IMR-90 (cell line): ENCODE data around the gene CFDP1. TPM values are rescaled to one million over a fixed set of nuclear protein-coding genes. Genes with fewer than 3 reads are reported as not detected.

ENCODE experiments used
- ATAC-seq: fragments of 200-7000 bp; cut with Tn5 transposase; 2 replicates; pipeline ENCODE4 v1.9.1; 2020; ENCODE audit warnings: low read depth, mild to moderate bottlenecking, moderate library complexity
- BruUV-seq: library from RNA; stranded (reverse); fragments of 400-500 nt; replicated peaks from 2 replicates; lab custom pipeline; 2021; lab: Mats Ljungman, UMichigan
- CTCF ChIA-PET: fragments of 300-600 bp; formaldehyde crosslinking; extraction: SDS; loops from one replicate; lab custom pipeline; 2021; ENCODE audit warnings: antibody characterized with exemption; lab: Yijun Ruan, JAX
- POLR2A ChIA-PET: fragments of 300-600 bp; sonication (Branson Sonifier 250); formaldehyde crosslinking; loops from one replicate; lab custom pipeline; 2022; ENCODE audit warnings: antibody characterized with exemption; ENCODE audit not compliant: unreplicated experiment; lab: Charles Lee
- DNase-seq: peaks from one replicate; pipeline ENCODE4 v3.0.0; 2013
- H2AFZ ChIP-seq: replicated peaks from 2 replicates; pipeline ENCODE3; 2013; ENCODE audit warnings: low read length, mild to moderate bottlenecking; ENCODE audit not compliant: poor library complexity
- H2AK5ac ChIP-seq: 2 replicates; pipeline ENCODE4 v1.6.1; 2013; ENCODE audit warnings: low read depth, low read length, inconsistent platforms
- H2AK9ac ChIP-seq: replicated peaks from 2 replicates; pipeline ENCODE3; 2013; ENCODE audit warnings: mild to moderate bottlenecking, low read depth, low read length, moderate library complexity; ENCODE audit not compliant: poor library complexity
- H2BK120ac ChIP-seq: 2 replicates; pipeline ENCODE4 v1.6.1; 2013; ENCODE audit warnings: low read depth, low read length, inconsistent platforms
- H2BK15ac ChIP-seq: 3 replicates; pipeline ENCODE4 v1.6.1; 2013; ENCODE audit warnings: low read depth, low read length, inconsistent platforms
- H2BK20ac ChIP-seq: 2 replicates; pipeline ENCODE4 v1.6.1; 2013; ENCODE audit warnings: low read depth, mild to moderate bottlenecking, inconsistent platforms, low read length, moderate library complexity
- H2BK5ac ChIP-seq: 2 replicates; pipeline ENCODE4 v1.6.1; 2013; ENCODE audit warnings: mild to moderate bottlenecking, low read depth, low read length, inconsistent platforms; ENCODE audit not compliant: poor library complexity, severe bottlenecking
- H3K14ac ChIP-seq: replicated peaks from 2 replicates; pipeline ENCODE4 v1.6.1; 2013; ENCODE audit warnings: low read depth, low read length, inconsistent platforms
- H3K18ac ChIP-seq: 2 replicates; pipeline ENCODE4 v1.6.1; 2013; ENCODE audit warnings: low read depth, low read length, control low read depth
- H3K23ac ChIP-seq: 2 replicates; pipeline ENCODE4 v1.6.1; 2013; ENCODE audit warnings: low read depth, low read length, inconsistent platforms
- H3K27ac ChIP-seq: 2 replicates; pipeline ENCODE4 v1.5.1; 2013; ENCODE audit warnings: mild to moderate bottlenecking, control low read depth, low read length; ENCODE audit not compliant: insufficient read depth
- H3K27me3 ChIP-seq: 2 replicates; pipeline ENCODE4 v1.6.1; 2013; ENCODE audit warnings: low read length; ENCODE audit not compliant: control insufficient read depth, insufficient read depth
- H3K36me3 ChIP-seq: 2 replicates; pipeline ENCODE4 v1.6.1; 2013; ENCODE audit warnings: low read length, mixed read lengths; ENCODE audit not compliant: control insufficient read depth, insufficient read depth
- H3K4ac ChIP-seq: 2 replicates; pipeline ENCODE4 v1.6.1; 2013; ENCODE audit warnings: low read depth, low read length, inconsistent platforms
- H3K4me1 ChIP-seq: 2 replicates; pipeline ENCODE4 v1.6.1; 2013; ENCODE audit warnings: low read length, mixed read lengths; ENCODE audit not compliant: control insufficient read depth, insufficient read depth
- H3K4me2 ChIP-seq: 2 replicates; pipeline ENCODE4 v1.6.1; 2013; ENCODE audit warnings: low read depth, mild to moderate bottlenecking, control low read depth, low read length, moderate library complexity
- H3K4me3 ChIP-seq: 2 replicates; pipeline ENCODE4 v1.5.1; 2013; ENCODE audit warnings: low read depth, mild to moderate bottlenecking, control low read depth, low read length, moderate library complexity; ENCODE audit not compliant: insufficient read depth
- H3K56ac ChIP-seq: 2 replicates; pipeline ENCODE4 v1.6.1; 2013; ENCODE audit warnings: low read length, inconsistent platforms; ENCODE audit not compliant: insufficient read depth; ENCODE audit errors: extremely low read depth
- H3K79me1 ChIP-seq, 2 experiments: 2 replicates each; pipeline ENCODE4 v1.6.1; 2013; ENCODE audit warnings: low read length in 2 of 2, inconsistent platforms in 1 of 2, low read depth in 1 of 2
- H3K9ac ChIP-seq: 2 replicates; pipeline ENCODE4 v1.6.1; 2013; ENCODE audit warnings: low read depth, low read length, control low read depth
- H3K9me1 ChIP-seq: 2 replicates; pipeline ENCODE4 v1.6.1; 2013; ENCODE audit warnings: low read length, inconsistent platforms; ENCODE audit not compliant: insufficient read depth
- H3K9me3 ChIP-seq: 2 replicates; pipeline ENCODE4 v1.6.1; 2013; ENCODE audit warnings: low read length; ENCODE audit not compliant: control insufficient read depth, insufficient read depth
- H4K20me1 ChIP-seq: 2 replicates; pipeline ENCODE4 v1.6.1; 2013; ENCODE audit warnings: low read length, inconsistent platforms; ENCODE audit not compliant: insufficient read depth
- H4K5ac ChIP-seq: 2 replicates; pipeline ENCODE4 v1.6.1; 2013; ENCODE audit warnings: mild to moderate bottlenecking, low read depth, low read length, control low read depth
- H4K8ac ChIP-seq, 2 experiments: 2 replicates each; pipeline ENCODE4 v1.6.1; 2013; ENCODE audit warnings: low read depth in 2 of 2, low read length in 2 of 2, control low read depth in 1 of 2, inconsistent platforms in 1 of 2
- H4K91ac ChIP-seq: 2 replicates; pipeline ENCODE4 v1.6.1; 2013; ENCODE audit warnings: low read depth, low read length, inconsistent platforms; ENCODE audit not compliant: insufficient read depth
- BHLHE40 ChIP-seq: fragments of 150-350 bp; IDR thresholded peaks from 2 replicates; pipeline ENCODE4 v1.6.1; 2016; ENCODE audit warnings: mild to moderate bottlenecking, low read depth, low read length
- CEBPB ChIP-seq: IDR thresholded peaks from 2 replicates; pipeline ENCODE4 v1.6.1; 2012; ENCODE audit warnings: low read depth, low read length, improper control_type of control experiment
- FOS ChIP-seq: fragments of 150-350 bp; IDR thresholded peaks from 2 replicates; pipeline ENCODE4 v1.6.1; 2016; ENCODE audit warnings: low read depth, low read length
- MAZ ChIP-seq: IDR thresholded peaks from 2 replicates; pipeline ENCODE4 v1.6.1; 2012; ENCODE audit warnings: low read depth, mild to moderate bottlenecking, low read length, improper control_type of control experiment, moderate library complexity, borderline replicate concordance
- NFE2L2 ChIP-seq: fragments of 150-350 bp; IDR thresholded peaks from 2 replicates; pipeline ENCODE4 v1.6.1; 2016; ENCODE audit warnings: low read depth, mild to moderate bottlenecking, low read length
- RAD21 ChIP-seq: IDR thresholded peaks from 2 replicates; pipeline ENCODE4 v1.6.1; 2012; ENCODE audit warnings: low read length, improper control_type of control experiment
- SMC3 ChIP-seq: fragments of 150-350 bp; IDR thresholded peaks from 2 replicates; pipeline ENCODE4 v1.6.1; 2016; ENCODE audit warnings: low read depth, mild to moderate bottlenecking, antibody characterized with exemption, low read length, moderate library complexity
- WGBS, 2 experiments: methylation state at CpG; one replicate each; pipeline versions ENCODE4 v1.1.5 to v1.1.7; 2013; ENCODE audit warnings: missing lambda C conversion rate in 2 of 2; ENCODE audit not compliant: insufficient read length in 1 of 2; ENCODE audit errors: extremely low coverage in 2 of 2; 5-methylcytosine and 5-hydroxymethylcytosine counted together
- dilution Hi-C: fragments of 300-500 bp; cut with HindIII; formaldehyde crosslinking; loops from one replicate; pipeline ENCODE4 v1.14.3; 2018; ENCODE audit warnings: low sequenced_read_pairs; ENCODE audit not compliant: unreplicated experiment
- in situ Hi-C: fragments of 300-500 bp; cut with MboI; formaldehyde crosslinking; loops from 3 replicates; pipeline ENCODE4 v1.14.3; 2019; ENCODE audit warnings: low sequenced_read_pairs, inconsistent platforms, mixed read lengths
- intact Hi-C: fragments of 100-400 bp; cut with micrococcal nuclease; formaldehyde crosslinking; loops from 2 replicates; pipeline ENCODE4 v1.10.0; 2022
- polyA plus RNA-seq, 3 experiments: library from polyadenylated mRNA; depleted of rRNA; stranded (reverse); fragments of >200 nt; gene quantifications; 2 replicates each; pipeline ENCODE4 v1.2.3, GENCODE V29; 2012; ENCODE audit warnings: low replicate concordance in 1 of 3
- total RNA-seq: library from RNA; depleted of rRNA; stranded (reverse); fragments of >200 nt; gene quantifications from 2 replicates; pipeline ENCODE4 v1.2.3, GENCODE V29; 2012

CFDP1 gene
- total and polyA plus RNA-seq, 2 of the 4 experiments (the other 2 are of a cell fraction) = 15.6 to 38.7 TPM

- 77% methylated on average over 8 of the region's 13 CpGs; no CpG with 5 or more reads in 1 of the 2 experiments for WGBS, 2 experiments
- no peak overlapping the region for H2AFZ ChIP-seq
- peaks cover 62% of the 10 kb centered on the region for H3K4me1 ChIP-seq
- H3K9me1 ChIP-seq = peaks cover 48% of the 10 kb centered on the region
- H2BK120ac ChIP-seq = peak overlapping the region; percentile 95
- H2AK5ac ChIP-seq = peak overlapping the region; percentile 99
- H3K4me2 ChIP-seq = no peak overlapping the region; the same call in 1 of the 2 replicates
- H3K4ac ChIP-seq = peak overlapping the region; percentile 100
- no peak overlapping the region for H3K56ac ChIP-seq
- peak overlapping the region; percentile 98 for H2BK5ac ChIP-seq
- no TSS peak for BruUV-seq
- CTCF ChIA-PET = no interaction called here
- H4K8ac ChIP-seq = peak overlapping the region; percentile 89 to 95; a peak in 2 of 4 replicates
- H4K91ac ChIP-seq = peak overlapping the region; percentile 98
- DNase-seq (no peak), ATAC-seq (no peak)
- H3K79me1 ChIP-seq = peaks cover 4 to 55% of the 10 kb centered on the region in 2 experiments; a peak in 3 of 4 replicates
- H3K14ac ChIP-seq = peak overlapping the region; percentile 77
- no peak for TF ChIP-seq SMC3
- no peak for TF ChIP-seq BHLHE40
- TF ChIP-seq CEBPB = no peak
- no peak for TF ChIP-seq NFE2L2
- no peak for TF ChIP-seq RAD21
- TF ChIP-seq FOS = no peak
- TF ChIP-seq MAZ = no peak
- peak overlapping the region; percentile 16; the same call in 1 of the 2 replicates for H3K9ac ChIP-seq
- H3K23ac ChIP-seq = peak overlapping the region; percentile 90
- H4K20me1 ChIP-seq = peaks cover 73% of the 10 kb centered on the region
- no peaks in the 10 kb centered on the region for H3K27me3 ChIP-seq
- H3K9me3 ChIP-seq = no peaks in the 10 kb centered on the region
- peak overlapping the region; percentile 66 for H2AK9ac ChIP-seq
- in situ Hi-C loops (no loop called here), intact Hi-C loops (no loop called here), dilution Hi-C loops (no loop called here)
- H4K5ac ChIP-seq = no peak overlapping the region
- no peak overlapping the region; the same call in 1 of the 2 replicates for H3K18ac ChIP-seq
- no peak overlapping the region for H3K4me3 ChIP-seq
- POLR2A ChIA-PET = no interaction called here
- peaks cover 10% of the 10 kb centered on the region; the same call in 1 of the 2 replicates for H3K36me3 ChIP-seq
- no peak overlapping the region for H2BK20ac ChIP-seq
- H2BK15ac ChIP-seq = peak overlapping the region; percentile 96; the same call in 1 of the 3 replicates
- H3K27ac ChIP-seq = peak overlapping the region; percentile 93
These were observed 186.1 kb downstream of the CFDP1 start for GRCh38 chr16:75247249-75247648.
